ENCODE results near the gene AXL. TPM values are rescaled to one million over a fixed set of nuclear protein-coding genes. Genes with fewer than 3 reads are reported as not detected.
A peak's percentile ranks its signal among the peaks of the same experiment; 100 is the strongest.

AXL gene
- total and polyA plus RNA-seq, 2 experiments from 2014 or later: 15.0 to 45.9 TPM

GRCh38 chr19:41217741-41218140, 1.3 kb upstream of the AXL start:
- H3K27me3 ChIP-seq: no peaks in the 10 kb centered on the region
- peaks cover 9% of the 10 kb centered on the region for H3K4me1 ChIP-seq (ENCODE audit: insufficient read depth)
- TF ChIP-seq EZH2phosphoT487 (IDR thresholded peaks at IDR 0.05; ENCODE audit: low read depth, severe bottlenecking, unreplicated experiment): no peak
- 73% methylated on average over 7 of the region's 7 CpGs for whole genome bisulfite sequencing (ENCODE audit: low lambda C conversion rate, missing lambda C conversion rate)
- no peak overlapping the region for H3K4me2 ChIP-seq
- no peak overlapping the region for H3K4me3 ChIP-seq
- no peaks in the 10 kb centered on the region for H3K9me3 ChIP-seq (ENCODE audit: low read depth)
- DNase-seq (ENCODE audit: low spot score): no peak
- no peaks in the 10 kb centered on the region for H3K9me2 ChIP-seq (replicated peaks; ENCODE audit: insufficient read depth)
- H3K27ac ChIP-seq: peak overlapping the region; percentile 88
- no peaks in the 10 kb centered on the region for H3K36me3 ChIP-seq (replicated peaks; ENCODE audit: insufficient read depth, low read depth)
- H3K79me2 ChIP-seq: peaks cover 13% of the 10 kb centered on the region
- H4K20me1 ChIP-seq (ENCODE audit: insufficient read depth, poor library complexity, severe bottlenecking): no peaks in the 10 kb centered on the region
- H2AFZ ChIP-seq: no peak overlapping the region

- Histone ChIP-seq H3K4me2 (peak overlapping the region; percentile 92), H3K79me2 (peaks cover 13% of the 10 kb centered on the region), H4K20me1 (ENCODE audit: insufficient read depth, poor library complexity, severe bottlenecking) (no peaks in the 10 kb centered on the region), H2AFZ (peak overlapping the region; percentile 15), H3K9me2 (replicated peaks; ENCODE audit: insufficient read depth) (no peaks in the 10 kb centered on the region), H3K36me3 (replicated peaks; ENCODE audit: insufficient read depth, low read depth) (no peaks in the 10 kb centered on the region), H3K27me3 (no peaks in the 10 kb centered on the region), H3K4me3 (no peak overlapping the region), H3K27ac (peak overlapping the region; percentile 88), H3K9me3 (ENCODE audit: low read depth) (no peaks in the 10 kb centered on the region), H3K4me1 (ENCODE audit: insufficient read depth) (peaks cover 10% of the 10 kb centered on the region)
- 79% methylated on average over 7 of the region's 7 CpGs for WGBS (ENCODE audit: low lambda C conversion rate, missing lambda C conversion rate)
- no peak for TF ChIP-seq EZH2phosphoT487 (IDR thresholded peaks at IDR 0.05; ENCODE audit: low read depth, severe bottlenecking, unreplicated experiment)
- no peak for DNase-seq (ENCODE audit: low spot score)
Measured at GRCh38 chr19:41218249-41218614, 791 bp upstream of the AXL start.

DNA sequence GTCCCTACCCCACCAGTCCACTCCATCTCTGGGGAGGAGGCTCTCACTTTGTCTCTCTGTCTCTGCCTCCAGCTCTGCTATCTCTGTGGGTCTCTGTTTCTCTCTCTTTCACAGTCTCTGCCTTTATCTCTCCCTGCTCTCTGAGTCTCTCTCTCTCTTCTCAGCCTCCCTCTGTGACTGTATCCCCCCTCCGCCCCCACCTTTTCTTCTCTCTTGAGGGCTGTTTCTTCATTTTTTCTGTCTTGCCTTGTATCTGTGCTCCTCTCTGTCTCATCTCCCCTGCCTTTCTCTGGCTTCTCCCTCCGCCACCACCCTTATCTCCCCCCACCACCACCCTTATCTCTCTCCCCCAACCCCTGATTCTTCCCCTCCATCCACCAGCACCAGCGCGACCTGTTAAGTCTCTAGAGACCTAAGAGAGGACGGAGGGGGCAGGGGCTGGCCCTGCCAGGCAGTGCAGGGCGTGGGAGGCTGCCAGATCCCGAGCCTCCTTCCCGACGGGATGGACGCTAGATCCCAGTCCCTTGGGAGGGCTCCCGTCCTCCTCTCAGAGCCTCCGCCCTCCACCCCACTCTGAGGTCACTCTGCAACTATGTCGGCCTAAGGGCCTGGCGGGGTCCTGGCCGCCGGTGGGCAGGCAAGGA, 1.0 kb downstream of the AXL start:
- Histone ChIP-seq H3K27ac (peak overlapping the region; percentile 88), H3K27me3 (no peaks in the 10 kb centered on the region), H3K9me3 (ENCODE audit: low read depth) (no peaks in the 10 kb centered on the region), H3K9me2 (replicated peaks; ENCODE audit: insufficient read depth) (no peaks in the 10 kb centered on the region), H4K20me1 (ENCODE audit: insufficient read depth, poor library complexity, severe bottlenecking) (no peaks in the 10 kb centered on the region), H3K4me3 (peak overlapping the region; percentile 67), H3K79me2 (peaks cover 13% of the 10 kb centered on the region), H3K4me2 (peak overlapping the region; percentile 92), H3K4me1 (ENCODE audit: insufficient read depth) (peaks cover 15% of the 10 kb centered on the region), H3K36me3 (replicated peaks; ENCODE audit: insufficient read depth, low read depth) (no peaks in the 10 kb centered on the region), H2AFZ (no peak overlapping the region)
- TF ChIP-seq CTCF (IDR thresholded peaks at IDR 0.05; ENCODE audit: poor library complexity) (no peak), EZH2phosphoT487 (IDR thresholded peaks at IDR 0.05; ENCODE audit: low read depth, severe bottlenecking, unreplicated experiment) (no peak), EZH2 (IDR thresholded peaks at IDR 0.05; ENCODE audit: borderline replicate concordance) (no peak)
- DNase-seq (ENCODE audit: low spot score): peak; percentile 49
- 22% methylated on average over 15 of the region's 16 CpGs for WGBS (ENCODE audit: low lambda C conversion rate, missing lambda C conversion rate)

- H3K9me3 ChIP-seq (ENCODE audit: low read depth): no peaks in the 10 kb centered on the region
- peak overlapping the region; percentile 92 for H3K4me2 ChIP-seq
- no peaks in the 10 kb centered on the region for H3K27me3 ChIP-seq
- H2AFZ ChIP-seq: no peak overlapping the region
- H3K27ac ChIP-seq: no peak overlapping the region
- H3K36me3 ChIP-seq (replicated peaks; ENCODE audit: insufficient read depth, low read depth): no peaks in the 10 kb centered on the region
- H3K79me2 ChIP-seq: peaks cover 13% of the 10 kb centered on the region
- peaks cover 19% of the 10 kb centered on the region for H3K4me1 ChIP-seq (ENCODE audit: insufficient read depth)
- no peak overlapping the region for H3K4me3 ChIP-seq
- H3K9me2 ChIP-seq (replicated peaks; ENCODE audit: insufficient read depth): no peaks in the 10 kb centered on the region
- DNase-seq (ENCODE audit: low spot score): no peak
- no peak for TF ChIP-seq EZH2phosphoT487 (IDR thresholded peaks at IDR 0.05; ENCODE audit: low read depth, severe bottlenecking, unreplicated experiment)
- TF ChIP-seq EZH2 (IDR thresholded peaks at IDR 0.05; ENCODE audit: borderline replicate concordance): no peak
- 90% methylated on average over 9 of the region's 9 CpGs for WGBS (ENCODE audit: low lambda C conversion rate, missing lambda C conversion rate)
- no peaks in the 10 kb centered on the region for H4K20me1 ChIP-seq (ENCODE audit: insufficient read depth, poor library complexity, severe bottlenecking)
Measured at GRCh38 chr19:41220811-41221210, 1.8 kb downstream of the AXL start.

GRCh38 chr19:41221514-41222205, 2.6 kb downstream of the AXL start:
- no peaks in the 10 kb centered on the region for H3K27me3 ChIP-seq
- no peaks in the 10 kb centered on the region for H4K20me1 ChIP-seq (ENCODE audit: insufficient read depth, poor library complexity, severe bottlenecking)
- H3K79me2 ChIP-seq: peaks cover 13% of the 10 kb centered on the region
- WGBS (ENCODE audit: low lambda C conversion rate, missing lambda C conversion rate): 89% methylated on average over 20 of the region's 20 CpGs
- no peak overlapping the region for H2AFZ ChIP-seq
- H3K27ac ChIP-seq: no peak overlapping the region
- no peak overlapping the region for H3K4me2 ChIP-seq
- DNase-seq (ENCODE audit: low spot score): no peak
- H3K9me3 ChIP-seq (ENCODE audit: low read depth): no peaks in the 10 kb centered on the region
- H3K9me2 ChIP-seq (replicated peaks; ENCODE audit: insufficient read depth): no peaks in the 10 kb centered on the region
- H3K36me3 ChIP-seq (replicated peaks; ENCODE audit: insufficient read depth, low read depth): no peaks in the 10 kb centered on the region
- H3K4me1 ChIP-seq (ENCODE audit: insufficient read depth): peaks cover 22% of the 10 kb centered on the region
- no peak for TF ChIP-seq EZH2 (IDR thresholded peaks at IDR 0.05; ENCODE audit: borderline replicate concordance)
- no peak for TF ChIP-seq CTCF (IDR thresholded peaks at IDR 0.05; ENCODE audit: poor library complexity)
- no peak for TF ChIP-seq EZH2phosphoT487 (IDR thresholded peaks at IDR 0.05; ENCODE audit: low read depth, severe bottlenecking, unreplicated experiment)
- no peak overlapping the region for H3K4me3 ChIP-seq
